ENCODE measurements around the gene SYT9. TPM values are rescaled to one million over a fixed set of nuclear protein-coding genes. Genes with fewer than 3 reads are reported as not detected.

Gene SYT9
- total RNA-seq, 1 experiment from 2014 or later, result not detected

DNA sequence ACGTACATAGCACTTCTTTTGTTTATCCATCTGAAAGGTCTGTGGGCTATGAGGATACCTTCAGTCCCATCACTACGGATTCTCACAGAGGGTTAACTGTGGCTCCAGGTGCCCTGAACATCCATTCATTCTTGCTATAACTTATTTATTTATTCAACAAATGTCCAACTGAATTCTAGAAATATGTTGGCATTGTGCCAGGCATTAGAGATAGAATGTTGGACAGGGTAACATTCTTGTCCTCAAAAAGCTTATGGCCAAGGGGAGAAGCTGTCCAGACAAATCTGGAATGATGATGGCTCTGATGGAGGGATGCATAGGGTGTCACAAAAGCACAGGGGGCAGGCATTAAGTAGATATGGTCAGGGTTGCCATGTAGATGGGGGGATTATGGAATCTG, 242.0 kb downstream of the SYT9 start:
- Mint-ChIP-seq H3K27ac (ENCODE audit: unreplicated experiment) (no peak overlapping the region), H3K9me3 (ENCODE audit: low read depth, unreplicated experiment) (no peaks in the 10 kb centered on the region), H3K4me1 (ENCODE audit: low read depth, unreplicated experiment) (no peaks in the 10 kb centered on the region), H3K27me3 (ENCODE audit: unreplicated experiment) (peaks cover 74% of the 10 kb centered on the region), H3K4me3 (ENCODE audit: low read depth, unreplicated experiment) (no peak overlapping the region), H3K36me3 (ENCODE audit: insufficient read depth, unreplicated experiment) (no peaks in the 10 kb centered on the region)
- TF ChIP-seq, protein P1, sequence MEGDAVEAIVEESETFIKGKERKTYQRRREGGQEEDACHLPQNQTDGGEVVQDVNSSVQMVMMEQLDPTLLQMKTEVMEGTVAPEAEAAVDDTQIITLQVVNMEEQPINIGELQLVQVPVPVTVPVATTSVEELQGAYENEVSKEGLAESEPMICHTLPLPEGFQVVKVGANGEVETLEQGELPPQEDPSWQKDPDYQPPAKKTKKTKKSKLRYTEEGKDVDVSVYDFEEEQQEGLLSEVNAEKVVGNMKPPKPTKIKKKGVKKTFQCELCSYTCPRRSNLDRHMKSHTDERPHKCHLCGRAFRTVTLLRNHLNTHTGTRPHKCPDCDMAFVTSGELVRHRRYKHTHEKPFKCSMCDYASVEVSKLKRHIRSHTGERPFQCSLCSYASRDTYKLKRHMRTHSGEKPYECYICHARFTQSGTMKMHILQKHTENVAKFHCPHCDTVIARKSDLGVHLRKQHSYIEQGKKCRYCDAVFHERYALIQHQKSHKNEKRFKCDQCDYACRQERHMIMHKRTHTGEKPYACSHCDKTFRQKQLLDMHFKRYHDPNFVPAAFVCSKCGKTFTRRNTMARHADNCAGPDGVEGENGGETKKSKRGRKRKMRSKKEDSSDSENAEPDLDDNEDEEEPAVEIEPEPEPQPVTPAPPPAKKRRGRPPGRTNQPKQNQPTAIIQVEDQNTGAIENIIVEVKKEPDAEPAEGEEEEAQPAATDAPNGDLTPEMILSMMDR (IDR thresholded peaks at IDR 0.05; ENCODE audit: unreplicated experiment), result no peak
- no TSS peak for BruUV-seq (replicated peaks)
- no peak for DNase-seq
- intact Hi-C loops (cut with micrococcal nuclease; ENCODE audit: unreplicated experiment), result no loop called here
- CTCF ChIA-PET, result no interaction called here

DNA sequence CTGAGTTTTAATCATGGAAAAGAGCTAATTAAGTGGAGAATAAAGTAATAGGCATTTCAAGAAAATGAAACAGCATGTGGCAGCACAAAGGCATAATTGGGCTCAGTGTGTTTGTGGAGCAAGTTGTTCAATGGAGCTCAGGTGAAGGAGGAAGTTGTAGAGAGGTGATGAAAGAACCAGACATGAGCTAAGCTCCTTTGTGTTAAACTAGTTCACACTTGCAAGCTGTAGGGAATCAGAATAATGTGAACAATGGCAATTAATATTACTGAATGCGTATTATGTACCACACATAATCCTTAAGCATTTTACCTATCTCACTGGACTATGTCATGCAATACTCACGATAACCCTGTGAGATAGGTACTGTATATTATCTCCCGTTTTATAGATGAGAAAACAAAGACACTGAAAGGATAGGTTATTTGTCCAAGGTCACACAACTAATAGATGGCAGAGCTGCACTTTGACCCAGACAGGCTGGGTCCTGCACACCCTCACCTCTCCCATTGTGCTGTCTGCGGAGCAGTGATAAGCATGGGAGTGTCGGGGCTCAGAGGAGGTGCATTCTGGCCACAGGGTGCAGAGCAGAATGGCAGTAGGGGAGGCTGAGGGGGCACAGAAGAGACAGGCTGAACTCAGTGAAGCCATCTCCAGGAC, 242.5 kb downstream of the SYT9 start:
- no peak for DNase-seq
- Mint-ChIP-seq H3K9me3 (ENCODE audit: low read depth, unreplicated experiment) (no peaks in the 10 kb centered on the region), H3K27ac (ENCODE audit: unreplicated experiment) (no peak overlapping the region), H3K4me1 (ENCODE audit: low read depth, unreplicated experiment) (no peaks in the 10 kb centered on the region), H3K4me3 (ENCODE audit: low read depth, unreplicated experiment) (no peak overlapping the region), H3K36me3 (ENCODE audit: insufficient read depth, unreplicated experiment) (no peaks in the 10 kb centered on the region), H3K27me3 (ENCODE audit: unreplicated experiment) (peaks cover 74% of the 10 kb centered on the region)
- CTCF ChIA-PET, result no interaction called here
- intact Hi-C loops (cut with micrococcal nuclease; ENCODE audit: unreplicated experiment), result no loop called here
- TF ChIP-seq, protein P1 (IDR thresholded peaks at IDR 0.05; ENCODE audit: unreplicated experiment), result no peak
- BruUV-seq (replicated peaks), result no TSS peak

DNA sequence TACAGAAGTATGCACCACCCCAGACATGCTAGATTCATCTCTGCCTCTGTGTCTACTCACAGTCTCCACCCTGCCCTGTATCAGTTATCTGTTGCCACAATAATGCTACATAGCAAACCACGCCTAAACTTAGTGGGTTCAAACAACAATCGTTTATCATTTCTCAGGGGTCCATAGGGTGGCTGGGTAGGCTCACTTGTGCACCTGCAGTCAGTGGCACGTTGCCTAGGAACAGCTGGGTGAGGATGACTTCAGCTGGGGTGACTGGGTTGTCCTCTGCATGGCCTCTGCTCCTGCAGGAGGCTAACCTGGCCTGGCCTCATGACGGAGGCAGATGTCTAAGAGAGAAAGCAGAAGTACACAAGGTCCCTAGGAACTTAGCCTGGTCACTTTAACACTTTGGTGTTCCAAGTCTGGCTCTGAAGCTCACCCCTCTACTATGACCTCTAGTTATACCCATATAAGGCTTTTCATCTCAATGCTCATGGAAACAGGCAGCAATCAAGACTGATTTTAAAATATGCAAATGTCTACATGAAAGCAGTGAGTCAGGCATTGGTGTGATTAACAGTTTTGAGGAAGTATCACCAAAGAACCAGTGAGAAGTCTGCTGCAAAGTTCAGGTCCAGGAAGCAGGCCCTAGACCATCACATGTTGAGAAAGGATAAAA, 244.3 kb downstream of the SYT9 start:
- CTCF ChIA-PET, result interaction anchor here (0.6 kb wide), 1 partner anchor 47 kb away, joined by 3 read pairs; no protein-coding TSS in a partner anchor
- BruUV-seq (replicated peaks), result no TSS peak
- intact Hi-C loops (cut with micrococcal nuclease; ENCODE audit: unreplicated experiment), result no loop called here
- no peaks in the 10 kb centered on the region for H3K4me1 Mint-ChIP-seq (ENCODE audit: low read depth, unreplicated experiment)
- H3K36me3 Mint-ChIP-seq (ENCODE audit: insufficient read depth, unreplicated experiment), result no peaks in the 10 kb centered on the region
- DNase-seq, result no peak
- peaks cover 59% of the 10 kb centered on the region for H3K27me3 Mint-ChIP-seq (ENCODE audit: unreplicated experiment)
- TF ChIP-seq, protein P1 (IDR thresholded peaks at IDR 0.05; ENCODE audit: unreplicated experiment), result no peak
- no peak overlapping the region for H3K4me3 Mint-ChIP-seq (ENCODE audit: low read depth, unreplicated experiment)
- no peak overlapping the region for H3K27ac Mint-ChIP-seq (ENCODE audit: unreplicated experiment)
- H3K9me3 Mint-ChIP-seq (ENCODE audit: low read depth, unreplicated experiment), result no peaks in the 10 kb centered on the region

DNA sequence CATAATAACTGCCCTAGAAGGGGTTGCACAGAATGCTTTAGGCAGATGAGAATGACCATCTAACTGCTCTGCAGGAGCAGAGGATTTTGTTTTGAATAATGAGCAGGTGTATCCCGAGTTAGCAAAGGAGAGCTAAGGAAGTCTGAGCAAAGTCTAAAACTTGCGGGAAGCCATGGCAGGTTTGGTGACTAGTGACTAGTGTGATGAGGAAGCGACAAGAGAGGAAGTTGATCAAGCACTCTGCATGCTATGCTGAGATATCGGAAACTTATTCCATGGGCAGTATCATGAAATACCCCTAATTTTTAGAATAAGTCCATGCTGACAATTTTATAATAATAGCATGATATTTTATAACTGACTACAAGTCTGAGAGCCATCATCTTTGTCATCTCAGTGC, 246.5 kb downstream of the SYT9 start:
- TF ChIP-seq, protein P1 (IDR thresholded peaks at IDR 0.05; ENCODE audit: unreplicated experiment), result no peak
- no peaks in the 10 kb centered on the region for H3K4me1 Mint-ChIP-seq (ENCODE audit: low read depth, unreplicated experiment)
- no peak for DNase-seq
- H3K27ac Mint-ChIP-seq (ENCODE audit: unreplicated experiment), result no peak overlapping the region
- intact Hi-C loops (cut with micrococcal nuclease; ENCODE audit: unreplicated experiment), result no loop called here
- no TSS peak for BruUV-seq (replicated peaks)
- CTCF ChIA-PET, result no interaction called here
- H3K9me3 Mint-ChIP-seq (ENCODE audit: low read depth, unreplicated experiment), result no peaks in the 10 kb centered on the region
- no peak overlapping the region for H3K4me3 Mint-ChIP-seq (ENCODE audit: low read depth, unreplicated experiment)
- H3K27me3 Mint-ChIP-seq (ENCODE audit: unreplicated experiment), result peaks cover 56% of the 10 kb centered on the region
- no peaks in the 10 kb centered on the region for H3K36me3 Mint-ChIP-seq (ENCODE audit: insufficient read depth, unreplicated experiment)
